WI38 (cell line): ENCODE results near the gene F11R.
"Not testable (repeated sequence)": the region's sequence is repeated elsewhere in the genome, so short reads cannot be mapped to it uniquely, and the experiment has no call there.

Source experiments
- H3K4me3 ChIP-seq: 2 replicates; pipeline ENCODE4 v1.5.1; 2011; ENCODE audit warnings: low read depth, mild to moderate bottlenecking, control low read depth, low read length
- CTCF ChIP-seq: IDR thresholded peaks from 2 replicates; pipeline ENCODE4 v1.5.1; 2012; ENCODE audit warnings: low read depth, mild to moderate bottlenecking, control low read depth, low read length

F11R gene

GRCh38 chr1:160951443-160952128 is 69.4 kb downstream of the F11R start:
- H3K4me3 ChIP-seq, result no peak overlapping the region
- TF ChIP-seq CTCF, result peak; percentile 79

- H3K4me3 ChIP-seq, result no peak overlapping the region
- TF ChIP-seq CTCF, result no peak
Measured at GRCh38 chr1:160950657-160951056, 70.3 kb downstream of the F11R start.

DNA sequence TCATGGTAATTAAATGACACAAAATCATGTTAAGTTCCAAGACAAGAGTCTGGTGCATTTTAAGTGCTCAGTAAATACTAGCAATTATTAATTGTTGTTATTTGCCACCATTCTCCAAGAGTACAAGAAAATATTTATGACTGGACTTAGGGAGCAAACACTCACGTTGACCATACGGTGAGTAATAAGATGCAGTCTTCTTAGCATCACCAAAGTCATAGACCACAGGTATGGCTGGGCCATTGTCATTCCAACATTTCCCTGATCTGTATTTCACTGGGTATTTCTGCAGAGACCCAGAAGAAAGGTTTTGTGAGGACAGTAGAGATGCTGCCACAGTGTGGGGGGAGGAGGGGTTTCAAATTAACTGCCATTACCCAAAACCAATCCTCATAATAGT is 71.1 kb downstream of the F11R start:
- H3K4me3 ChIP-seq, result no peak overlapping the region
- TF ChIP-seq CTCF, result no peak

GRCh38 chr1:160949216-160949880 is 71.6 kb downstream of the F11R start:
- not testable (repeated sequence) for H3K4me3 ChIP-seq

- not testable (repeated sequence) for H3K4me3 ChIP-seq
Measured at GRCh38 chr1:160947174-160947759, 73.7 kb downstream of the F11R start.

DNA sequence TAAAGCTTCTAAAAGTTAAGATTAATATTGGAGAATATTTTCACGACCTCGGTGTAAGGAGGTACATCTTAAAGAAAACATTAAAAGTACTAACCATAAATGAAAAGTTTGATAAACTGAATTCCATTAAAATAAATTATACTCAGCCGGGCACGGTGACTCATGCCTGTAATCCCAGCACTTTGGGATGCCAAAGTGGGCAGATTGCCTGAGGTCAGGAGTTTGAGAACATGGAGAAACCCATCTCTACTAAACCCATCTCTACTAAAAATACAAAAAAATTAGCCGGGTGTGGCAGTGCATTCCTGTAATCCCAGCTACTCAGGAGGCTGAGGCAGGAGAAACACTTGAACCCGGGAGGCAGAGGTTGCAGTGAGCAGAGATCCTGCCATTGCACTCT is 75.1 kb downstream of the F11R start:
- H3K4me3 ChIP-seq, result not testable (repeated sequence)
